ENCODE measurements around the gene LRRC58.
"Not testable (repeated sequence)": the region's sequence is repeated elsewhere in the genome, so short reads cannot be mapped to it uniquely, and the experiment has no call there.

Gene LRRC58

DNA sequence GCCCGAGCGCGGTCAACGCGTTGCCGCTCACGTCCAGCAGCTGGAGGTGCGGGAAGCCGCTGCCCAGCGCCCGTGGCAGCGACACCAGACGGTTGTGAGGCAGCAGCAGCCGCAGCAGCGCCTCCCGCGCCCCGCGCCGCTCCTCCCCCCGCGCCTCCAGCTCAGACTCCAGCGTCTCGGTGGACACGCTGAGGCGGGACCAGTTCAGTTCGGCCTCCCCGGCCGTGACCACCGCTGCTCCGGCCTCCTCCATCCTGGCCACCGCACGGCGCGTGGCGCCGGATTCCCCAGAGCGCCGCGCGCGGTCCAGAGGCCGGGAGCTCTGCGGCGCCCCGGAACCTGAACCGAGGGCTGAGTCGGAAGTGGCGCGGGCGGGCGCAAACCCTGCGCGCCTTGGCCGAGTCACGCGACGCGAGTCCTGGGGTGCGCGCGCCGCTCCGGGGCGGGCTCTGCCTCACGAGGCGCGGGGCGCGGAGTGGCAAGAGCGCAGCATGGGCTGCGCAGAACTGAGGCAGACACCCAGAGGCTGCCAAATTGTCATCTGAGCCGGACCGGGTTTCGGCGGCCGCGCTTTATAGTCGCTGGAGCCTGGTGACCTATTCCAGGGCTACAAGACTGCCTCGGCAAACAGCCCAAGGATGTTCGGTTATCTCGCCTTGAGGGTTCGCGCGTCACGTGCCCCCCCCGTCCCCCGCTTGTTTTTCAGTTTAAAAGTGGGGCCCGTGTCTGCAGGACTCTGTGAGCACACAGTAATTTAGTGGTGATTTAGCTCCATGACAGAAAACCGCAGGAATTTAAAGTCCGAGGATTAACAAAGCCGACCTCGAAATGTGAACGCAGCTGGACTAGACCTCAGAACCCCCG lies at the start of gene LRRC58:
Gene LRRC58, minus strand, starts transcription at position 364 of the 864 bp plus-strand sequence. Its CDS starts 111 bp downstream, at position 253.
- peak; percentile 94 for DNase-seq (ENCODE audit: low spot score)

- no peak for DNase-seq (ENCODE audit: low spot score)
Measured at GRCh38 chr3:120396469-120396868, 47.3 kb upstream of the LRRC58 start.

GRCh38 chr3:120394347-120394746 lies 45.2 kb upstream of the LRRC58 start:
- no peak for DNase-seq (ENCODE audit: low spot score)

DNA sequence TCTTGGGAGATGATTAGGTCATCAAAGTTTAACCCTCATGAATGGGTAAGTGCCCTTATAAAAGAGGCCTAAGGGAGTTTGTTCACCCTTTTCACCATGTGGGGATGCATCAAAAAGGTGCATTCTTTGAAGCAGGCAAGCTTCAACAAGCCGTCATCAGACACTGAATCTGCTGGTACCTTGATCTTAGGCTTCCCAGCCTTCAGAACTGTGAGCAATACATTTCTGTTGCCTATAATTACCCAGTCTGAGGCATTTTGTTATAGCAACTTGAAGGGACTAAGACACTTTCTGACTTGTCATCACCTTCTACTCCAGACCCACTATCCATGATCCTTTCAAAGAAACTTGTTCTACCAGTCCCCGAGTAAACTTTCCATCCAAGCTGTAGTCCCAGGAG lies 44.6 kb upstream of the LRRC58 start:
- no peak for DNase-seq (ENCODE audit: low spot score)

- DNase-seq (ENCODE audit: low spot score): no peak
Measured at GRCh38 chr3:120393243-120393642, 44.1 kb upstream of the LRRC58 start.

DNA sequence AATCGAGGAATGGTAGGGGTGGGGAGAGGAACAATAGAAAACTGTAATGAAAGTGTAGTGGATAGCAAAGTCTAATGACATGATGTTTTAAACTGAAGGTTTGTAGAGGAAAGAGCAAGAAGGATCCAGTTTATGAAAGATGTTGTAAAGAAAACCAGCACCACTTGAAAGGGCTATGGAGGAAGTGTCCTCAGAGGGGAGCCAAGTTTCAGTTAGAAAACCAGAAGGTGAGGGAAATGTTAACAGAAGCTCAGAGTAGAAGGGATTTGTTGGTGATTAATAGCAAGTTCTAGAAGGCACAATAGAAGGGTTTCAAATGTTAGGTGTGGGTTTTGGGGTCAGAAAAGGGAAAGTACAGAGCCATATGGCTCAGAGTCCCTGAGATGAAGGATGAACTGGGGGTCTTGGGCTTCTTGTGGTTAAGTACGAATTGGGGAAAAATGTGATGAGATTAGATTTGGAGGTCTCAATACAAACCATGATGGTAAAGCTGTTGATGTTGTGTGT lies 33.8 kb upstream of the LRRC58 start:
- no peak for DNase-seq (ENCODE audit: low spot score)

DNA sequence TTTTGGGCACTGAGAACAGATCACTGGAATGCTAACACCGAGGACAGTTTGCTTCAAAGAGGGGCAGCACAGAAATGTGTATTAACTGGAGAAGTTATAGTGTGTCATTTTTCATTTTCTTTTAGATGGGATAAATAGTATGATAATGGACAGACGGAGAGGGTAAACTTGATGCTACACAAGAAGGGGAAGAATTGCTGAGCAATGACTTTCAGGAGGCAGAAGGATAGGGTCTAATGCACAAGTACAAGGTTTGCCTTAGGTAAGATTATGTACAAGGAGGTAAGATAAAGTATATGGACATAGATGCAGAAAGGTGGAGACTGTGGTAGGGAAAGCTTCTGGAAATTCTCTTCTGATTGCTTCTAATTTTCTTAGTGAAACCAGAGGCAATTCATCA lies 32.3 kb upstream of the LRRC58 start:
- DNase-seq (ENCODE audit: low spot score): no peak

GRCh38 chr3:120377948-120378347 lies 28.8 kb upstream of the LRRC58 start:
- DNase-seq (ENCODE audit: low spot score): not testable (repeated sequence)

GRCh38 chr3:120370463-120370862 lies 21.3 kb upstream of the LRRC58 start:
- DNase-seq (ENCODE audit: low spot score): no peak

DNA sequence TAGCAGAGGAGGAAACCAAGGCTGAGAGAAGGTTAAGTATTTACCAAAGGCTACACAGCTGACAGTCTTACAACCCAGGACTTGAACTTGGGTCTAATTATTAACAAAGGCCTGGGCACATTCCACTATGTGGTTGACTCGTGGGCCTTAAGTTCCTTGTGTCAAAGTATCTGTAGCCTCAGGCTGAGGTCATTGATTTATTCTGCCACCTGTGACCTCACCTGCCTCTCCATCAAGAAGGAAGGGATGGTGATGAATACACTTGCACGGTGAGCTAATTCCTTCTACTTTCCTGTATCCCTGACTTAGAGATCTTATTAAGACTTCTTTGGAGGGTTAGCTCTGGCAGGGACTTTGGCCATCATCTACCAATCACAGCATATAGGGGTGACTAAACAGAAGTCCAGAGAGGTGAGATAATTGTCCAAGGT lies 19.9 kb upstream of the LRRC58 start:
- no peak for DNase-seq (ENCODE audit: low spot score)

DNA sequence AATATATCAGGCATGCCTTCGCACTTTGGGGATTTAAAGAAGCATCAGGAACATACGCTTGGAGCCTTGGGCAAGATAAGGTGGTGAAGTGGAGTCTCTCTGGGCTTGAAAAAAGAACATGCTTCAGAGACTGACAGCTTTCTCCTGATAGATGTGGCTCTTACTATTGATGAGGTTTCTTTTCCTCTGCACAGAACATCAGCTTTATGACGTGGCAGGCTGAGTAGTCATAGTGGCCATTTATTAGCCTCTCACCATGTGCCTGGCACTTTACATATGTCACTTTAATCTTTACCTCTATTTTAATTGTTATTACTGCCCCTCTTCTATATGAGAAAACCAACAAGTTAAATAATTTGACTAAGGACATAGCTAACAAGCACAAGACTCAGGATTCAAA lies 19.0 kb upstream of the LRRC58 start:
- DNase-seq (ENCODE audit: low spot score): no peak

GRCh38 chr3:120364821-120365220 lies 15.7 kb upstream of the LRRC58 start:
- DNase-seq (ENCODE audit: low spot score): no peak

DNA sequence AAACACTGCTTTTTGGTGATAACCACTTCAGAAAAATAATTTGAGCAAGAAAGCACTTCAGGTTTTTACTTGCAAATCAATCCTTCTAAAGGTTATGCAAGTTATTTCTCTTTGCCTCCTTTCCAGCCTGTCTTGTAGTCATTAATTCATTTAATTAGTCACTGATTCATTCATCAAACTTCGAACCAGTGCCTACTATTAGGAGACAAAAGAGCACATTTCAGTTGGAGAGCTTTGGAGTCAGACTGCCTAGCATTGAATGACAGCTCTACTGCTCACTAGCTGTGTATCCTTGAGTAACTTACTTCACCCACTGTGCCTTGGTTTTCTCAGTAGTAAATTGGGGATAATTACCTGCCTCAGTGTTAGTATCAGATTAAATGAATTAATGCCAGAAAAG lies 14.9 kb upstream of the LRRC58 start:
- DNase-seq (ENCODE audit: low spot score): no peak

DNA sequence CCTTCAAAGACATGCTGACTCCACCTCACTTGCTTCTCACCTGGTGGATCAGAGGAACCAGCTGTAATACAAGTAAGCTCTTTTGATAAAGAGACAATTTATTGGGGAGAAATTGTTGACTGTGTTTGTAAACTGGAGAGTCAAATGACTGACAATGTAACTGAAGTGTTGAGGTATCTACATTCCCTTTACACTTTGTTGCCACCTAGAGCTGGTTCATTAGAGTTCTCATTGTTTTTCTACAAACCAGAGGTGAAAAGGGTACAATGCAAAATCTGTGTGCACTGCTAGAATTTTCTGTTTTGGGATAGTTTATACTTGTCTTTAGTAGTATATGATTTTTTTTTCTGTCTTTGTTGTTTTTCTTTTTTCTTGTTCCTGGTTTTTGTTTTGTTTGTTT lies 8.7 kb upstream of the LRRC58 start:
- DNase-seq (ENCODE audit: low spot score): no peak

GRCh38 chr3:120355486-120355885 lies 6.3 kb upstream of the LRRC58 start:
- no peak for DNase-seq (ENCODE audit: low spot score)

DNA sequence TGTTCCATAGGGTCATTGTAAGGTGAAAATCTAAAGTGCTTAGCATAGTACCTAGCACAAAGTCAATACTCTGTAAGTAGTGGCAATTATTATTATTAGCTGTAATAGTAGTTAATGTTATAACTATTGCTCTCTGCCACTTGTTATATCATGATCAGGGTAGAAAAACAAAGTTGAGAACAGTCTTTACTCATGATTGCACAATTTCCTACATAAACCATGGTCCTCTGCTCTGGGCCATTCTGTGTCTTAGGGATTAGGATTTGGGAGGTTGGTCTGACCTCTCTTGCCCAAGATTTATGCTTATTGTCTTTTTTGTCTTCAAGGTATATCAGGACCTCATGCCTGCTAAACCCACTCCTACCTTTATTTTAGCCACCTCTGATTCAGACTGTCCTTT lies 4.3 kb upstream of the LRRC58 start:
- no peak for DNase-seq (ENCODE audit: low spot score)

DNA sequence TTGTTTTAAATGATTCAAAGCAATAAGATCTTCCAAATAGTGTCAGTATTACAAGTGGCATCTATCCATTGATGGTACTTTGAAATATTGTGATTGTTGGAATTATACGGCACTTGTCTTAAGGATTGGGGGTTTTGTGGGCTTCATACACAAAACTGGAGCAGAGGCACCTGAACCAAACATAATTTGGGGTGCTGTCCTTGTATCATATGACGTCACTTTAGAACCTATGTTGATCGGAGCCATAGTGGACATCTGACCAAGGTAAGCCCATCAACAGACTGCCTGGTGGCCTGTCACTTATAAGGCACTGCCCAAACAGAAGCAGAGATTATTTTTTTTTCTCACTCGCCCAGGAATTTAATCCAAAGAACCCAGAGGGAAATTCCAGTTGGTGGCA lies 2.9 kb upstream of the LRRC58 start:
- no peak for DNase-seq (ENCODE audit: low spot score)

- DNase-seq (ENCODE audit: low spot score): no peak
Measured at GRCh38 chr3:120350401-120350941, 1.3 kb upstream of the LRRC58 start.

DNA sequence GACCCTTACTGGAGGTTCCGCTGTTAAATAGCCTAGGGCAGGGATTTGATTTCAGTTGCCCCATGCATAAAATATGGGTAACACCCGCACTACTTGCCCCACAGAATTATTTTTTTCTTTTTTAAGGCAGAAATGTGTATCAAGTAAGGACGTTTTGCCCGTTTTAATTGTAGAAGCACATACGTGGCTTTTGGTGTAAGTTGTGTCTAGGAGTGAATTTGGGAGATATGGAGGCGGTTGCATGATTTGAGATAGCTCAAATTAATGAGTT lies 636 bp upstream of the LRRC58 start:
- no peak for DNase-seq (ENCODE audit: low spot score)

GRCh38 chr3:120348065-120348990 lies 826 bp downstream of the LRRC58 start:
- DNase-seq (ENCODE audit: low spot score): no peak

- DNase-seq (ENCODE audit: low spot score): no peak
Measured at GRCh38 chr3:120344349-120344748, 4.8 kb downstream of the LRRC58 start.

- no peak for DNase-seq (ENCODE audit: low spot score)
Measured at GRCh38 chr3:120341658-120342346, 7.4 kb downstream of the LRRC58 start.
